Astrocyte of the spinal cord (primary cell): Measurements from ENCODE around the gene CHRNA3.

ENCODE experiments used
- DNase-seq: peaks from one replicate; pipeline ENCODE4 v3.0.0; 2011; ENCODE audit warnings: low read depth, low spot score
- H3K4me3 ChIP-seq: 2 replicates; pipeline ENCODE4 v1.5.1; 2011; ENCODE audit warnings: low read depth, mild to moderate bottlenecking, low read length, moderate library complexity
- in situ Hi-C: cut with HindIII; loops from 2 replicates; pipeline ENCODE4 v1.10.0; 2017; ENCODE audit warnings: low sequenced_read_pairs
- TF ChIP-seq, protein P1 (sequence below): IDR thresholded peaks from 2 replicates; pipeline ENCODE4 v1.5.1; 2012; ENCODE audit warnings: low read depth, mild to moderate bottlenecking, low read length, inconsistent platforms

Gene CHRNA3

GRCh38 chr15:78661001-78661400, 40.2 kb upstream of the CHRNA3 start:
- TF ChIP-seq, protein P1, sequence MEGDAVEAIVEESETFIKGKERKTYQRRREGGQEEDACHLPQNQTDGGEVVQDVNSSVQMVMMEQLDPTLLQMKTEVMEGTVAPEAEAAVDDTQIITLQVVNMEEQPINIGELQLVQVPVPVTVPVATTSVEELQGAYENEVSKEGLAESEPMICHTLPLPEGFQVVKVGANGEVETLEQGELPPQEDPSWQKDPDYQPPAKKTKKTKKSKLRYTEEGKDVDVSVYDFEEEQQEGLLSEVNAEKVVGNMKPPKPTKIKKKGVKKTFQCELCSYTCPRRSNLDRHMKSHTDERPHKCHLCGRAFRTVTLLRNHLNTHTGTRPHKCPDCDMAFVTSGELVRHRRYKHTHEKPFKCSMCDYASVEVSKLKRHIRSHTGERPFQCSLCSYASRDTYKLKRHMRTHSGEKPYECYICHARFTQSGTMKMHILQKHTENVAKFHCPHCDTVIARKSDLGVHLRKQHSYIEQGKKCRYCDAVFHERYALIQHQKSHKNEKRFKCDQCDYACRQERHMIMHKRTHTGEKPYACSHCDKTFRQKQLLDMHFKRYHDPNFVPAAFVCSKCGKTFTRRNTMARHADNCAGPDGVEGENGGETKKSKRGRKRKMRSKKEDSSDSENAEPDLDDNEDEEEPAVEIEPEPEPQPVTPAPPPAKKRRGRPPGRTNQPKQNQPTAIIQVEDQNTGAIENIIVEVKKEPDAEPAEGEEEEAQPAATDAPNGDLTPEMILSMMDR, result no peak
- no peak for DNase-seq
- in situ Hi-C loops, result no loop called here
- H3K4me3 ChIP-seq, result no peak overlapping the region

DNA sequence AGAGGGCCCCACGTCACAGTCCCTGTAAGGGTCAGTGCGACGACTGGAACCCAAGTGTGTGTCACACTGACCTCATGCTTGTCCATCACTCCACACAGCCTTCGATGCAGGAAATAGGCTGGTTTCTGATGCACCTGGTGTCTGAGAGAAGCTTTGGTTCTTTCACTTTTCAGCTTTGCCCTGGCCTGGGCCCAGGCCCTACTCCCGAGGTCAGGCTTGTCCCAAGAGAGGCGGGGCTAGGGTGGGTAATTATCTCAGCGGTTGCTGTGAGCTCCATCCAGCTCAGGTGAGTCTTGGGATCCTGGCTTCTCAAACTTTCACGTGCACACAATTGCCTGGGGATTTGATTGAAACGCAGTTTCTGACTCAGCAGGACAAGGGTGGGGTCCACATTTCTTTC, 39.8 kb upstream of the CHRNA3 start:
- no peak for DNase-seq
- in situ Hi-C loops, result no loop called here
- H3K4me3 ChIP-seq, result no peak overlapping the region
- TF ChIP-seq, protein P1, result no peak

- no peak for DNase-seq
- TF ChIP-seq, protein P1, result no peak
- in situ Hi-C loops, result no loop called here
- H3K4me3 ChIP-seq, result no peak overlapping the region
These were observed 38.0 kb upstream of the CHRNA3 start for GRCh38 chr15:78658823-78659222.

DNA sequence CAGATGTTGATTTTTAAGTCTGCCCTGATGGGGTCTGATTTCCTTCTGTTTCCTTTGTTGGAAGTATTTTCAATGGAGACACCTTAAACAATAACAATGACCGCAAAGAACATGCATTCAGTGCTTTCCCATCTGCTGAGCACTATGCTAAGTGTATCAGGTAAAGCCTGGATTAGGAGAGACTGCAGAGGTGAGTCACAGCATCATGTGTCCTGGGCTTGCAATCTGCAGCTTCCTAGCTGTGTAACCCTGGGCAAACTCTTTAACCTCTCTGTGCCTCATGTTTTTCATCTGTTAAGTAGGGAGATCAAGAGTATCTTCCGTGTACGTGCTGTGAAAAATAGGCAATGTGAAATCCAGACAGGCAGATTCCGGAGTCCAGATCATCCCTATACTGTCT, 33.5 kb upstream of the CHRNA3 start:
- in situ Hi-C loops, result no loop called here
- TF ChIP-seq, protein P1, result no peak
- H3K4me3 ChIP-seq, result no peak overlapping the region
- no peak for DNase-seq

GRCh38 chr15:78651930-78652615, 31.3 kb upstream of the CHRNA3 start:
- no peak for DNase-seq
- TF ChIP-seq, protein P1, result no peak
- in situ Hi-C loops, result no loop called here
- no peak overlapping the region for H3K4me3 ChIP-seq

DNA sequence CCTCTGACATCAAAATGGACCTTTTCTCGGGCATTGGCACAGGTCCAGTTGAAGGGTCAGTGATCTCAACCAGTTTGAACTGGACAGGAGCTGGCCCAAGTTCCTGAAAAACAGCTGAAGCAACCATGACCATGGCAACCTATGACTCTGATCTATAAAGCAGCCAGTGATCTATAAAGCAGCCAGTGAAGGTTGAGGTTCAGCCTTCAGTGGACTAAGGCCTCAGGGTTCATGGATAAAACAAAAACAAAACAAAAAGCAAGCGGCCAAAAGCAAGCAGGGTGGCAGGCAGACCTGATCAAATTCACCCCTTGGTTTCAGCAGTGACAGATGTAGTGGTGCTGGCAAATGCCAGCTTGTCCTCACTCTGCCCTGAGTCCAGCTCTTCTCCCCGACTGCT, 30.2 kb upstream of the CHRNA3 start:
- in situ Hi-C loops, result no loop called here
- TF ChIP-seq, protein P1, result no peak
- no peak for DNase-seq
- no peak overlapping the region for H3K4me3 ChIP-seq

- H3K4me3 ChIP-seq, result no peak overlapping the region
- in situ Hi-C loops, result no loop called here
- TF ChIP-seq, protein P1, result no peak
- no peak for DNase-seq
These were observed 29.2 kb upstream of the CHRNA3 start for GRCh38 chr15:78650022-78650421.
